Measurements from ENCODE around the gene LRRC14B.

Gene LRRC14B

GRCh38 chr5:166441-167372 lies 24.6 kb upstream of the LRRC14B start:
- Histone ChIP-seq H3K4me3 (ENCODE audit: low read length in 2 of 2) (no peak overlapping the region), H3K9me3 (ENCODE audit: control insufficient read depth in 2 of 2, low read length in 2 of 2) (no peaks in the 10 kb centered on the region), H3K9ac (ENCODE audit: low read depth in 1 of 2, low read length in 2 of 2) (no peak overlapping the region), H3K36me3 (ENCODE audit: control insufficient read depth in 2 of 2, insufficient read depth in 2 of 2, low read length in 2 of 2) (no peaks in the 10 kb centered on the region), H3K27me3 (ENCODE audit: control insufficient read depth in 2 of 2, insufficient read depth in 2 of 2, low read length in 2 of 2) (no peaks in the 10 kb centered on the region), H3K4me1 (ENCODE audit: control insufficient read depth in 2 of 2, insufficient read depth in 2 of 2, low read length in 2 of 2) (no peaks in the 10 kb centered on the region), H3K27ac (ENCODE audit: low read depth in 2 of 2, low read length in 2 of 2) (no peak overlapping the region)

DNA sequence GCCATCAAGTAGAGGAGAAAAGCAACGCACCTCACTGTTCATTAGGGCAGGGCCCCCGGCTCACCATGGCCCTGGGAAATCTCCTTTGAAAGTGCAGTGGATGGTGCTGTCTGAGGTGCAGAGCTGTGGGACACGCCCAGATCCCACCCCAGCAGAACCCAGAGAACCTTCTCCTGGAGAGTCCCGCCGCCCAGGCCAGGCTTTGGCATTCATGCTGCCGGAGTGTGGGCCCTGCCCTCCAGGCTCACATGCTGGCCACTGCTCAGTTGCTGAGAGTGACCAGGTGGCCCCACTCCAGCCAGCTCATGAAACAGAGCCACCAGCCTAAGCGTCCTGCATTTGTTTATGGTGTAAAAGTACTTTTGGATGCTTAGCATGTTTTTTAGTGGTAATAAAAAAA lies 23.8 kb upstream of the LRRC14B start:
- H3K27me3 ChIP-seq (ENCODE audit: control insufficient read depth in 2 of 2, insufficient read depth in 2 of 2, low read length in 2 of 2), result no peaks in the 10 kb centered on the region
- no peak overlapping the region for H3K4me3 ChIP-seq (ENCODE audit: low read length in 2 of 2)
- no peak overlapping the region for H3K9ac ChIP-seq (ENCODE audit: low read depth in 1 of 2, low read length in 2 of 2)
- no peak overlapping the region for H3K27ac ChIP-seq (ENCODE audit: low read depth in 2 of 2, low read length in 2 of 2)
- H3K36me3 ChIP-seq (ENCODE audit: control insufficient read depth in 2 of 2, insufficient read depth in 2 of 2, low read length in 2 of 2), result no peaks in the 10 kb centered on the region
- no peaks in the 10 kb centered on the region for H3K9me3 ChIP-seq (ENCODE audit: control insufficient read depth in 2 of 2, low read length in 2 of 2)
- no peaks in the 10 kb centered on the region for H3K4me1 ChIP-seq (ENCODE audit: control insufficient read depth in 2 of 2, insufficient read depth in 2 of 2, low read length in 2 of 2)

DNA sequence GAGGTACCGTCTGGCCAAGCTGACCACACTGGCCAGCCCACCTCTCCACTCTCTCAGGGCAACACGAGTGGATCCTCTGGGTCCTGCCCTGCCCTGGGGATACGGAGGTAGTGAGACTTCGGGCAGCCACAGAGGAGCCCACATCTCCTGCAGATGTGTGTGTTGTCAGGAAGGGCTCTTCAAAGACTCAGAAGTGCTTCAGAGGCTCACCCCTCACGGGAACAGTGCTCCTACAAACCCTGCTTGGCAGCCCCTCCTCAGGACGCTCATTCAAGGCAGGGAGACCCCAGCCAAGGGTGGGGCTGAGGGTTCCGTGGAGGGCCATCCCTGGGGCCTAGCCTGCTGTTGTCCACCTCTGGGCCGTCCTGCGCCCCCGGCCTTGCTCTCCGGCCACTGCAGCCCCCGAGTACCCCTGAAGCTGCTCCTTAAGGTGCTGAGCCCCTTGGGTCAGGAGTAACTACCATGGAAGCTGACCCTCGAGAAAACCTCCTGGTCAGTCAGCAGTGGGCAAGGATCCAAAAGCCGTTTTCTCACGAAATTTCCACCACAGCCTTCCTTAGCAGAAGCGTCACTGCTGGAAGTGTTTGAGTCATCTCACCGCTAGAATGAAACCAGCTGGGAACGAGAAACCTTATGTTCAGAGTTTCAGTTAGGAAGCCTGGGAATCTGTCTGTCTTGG lies 23.2 kb upstream of the LRRC14B start:
- no peak overlapping the region for H3K4me3 ChIP-seq (ENCODE audit: low read length in 2 of 2)
- no peak overlapping the region for H3K27ac ChIP-seq (ENCODE audit: low read depth in 2 of 2, low read length in 2 of 2)
- H3K4me1 ChIP-seq (ENCODE audit: control insufficient read depth in 2 of 2, insufficient read depth in 2 of 2, low read length in 2 of 2), result no peaks in the 10 kb centered on the region
- H3K9me3 ChIP-seq (ENCODE audit: control insufficient read depth in 2 of 2, low read length in 2 of 2), result no peaks in the 10 kb centered on the region
- H3K36me3 ChIP-seq (ENCODE audit: control insufficient read depth in 2 of 2, insufficient read depth in 2 of 2, low read length in 2 of 2), result no peaks in the 10 kb centered on the region
- H3K9ac ChIP-seq (ENCODE audit: low read depth in 1 of 2, low read length in 2 of 2), result no peak overlapping the region
- no peaks in the 10 kb centered on the region for H3K27me3 ChIP-seq (ENCODE audit: control insufficient read depth in 2 of 2, insufficient read depth in 2 of 2, low read length in 2 of 2)

DNA sequence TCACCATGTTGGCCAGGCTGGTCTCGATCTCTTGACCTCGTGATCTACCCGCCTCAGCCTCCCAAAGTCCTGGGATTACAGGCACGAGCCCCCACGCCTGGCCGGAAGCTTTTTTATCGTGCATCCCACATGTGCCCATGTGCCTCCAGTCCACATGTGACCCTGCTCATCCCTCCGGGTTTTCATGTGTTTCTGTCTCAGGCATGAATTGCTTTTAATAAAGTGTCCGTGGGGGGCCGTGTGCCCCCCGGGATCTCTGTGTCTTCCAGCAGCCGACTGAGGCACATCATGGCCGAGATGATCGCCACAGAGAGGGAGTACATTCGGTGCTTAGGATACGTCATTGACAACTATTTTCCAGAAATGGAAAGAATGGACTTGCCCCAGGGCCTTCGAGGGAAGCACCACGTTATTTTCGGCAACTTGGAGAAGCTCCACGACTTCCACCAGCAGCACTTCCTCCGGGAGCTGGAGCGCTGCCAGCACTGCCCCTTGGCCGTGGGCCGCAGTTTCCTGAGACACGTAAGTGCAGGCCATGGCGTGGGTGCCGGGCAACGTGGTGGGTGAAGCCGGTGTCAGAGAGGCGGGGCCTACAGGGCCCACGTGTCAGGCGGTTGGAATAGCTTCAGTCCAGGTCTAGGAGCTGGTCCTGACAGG lies 22.1 kb upstream of the LRRC14B start:
- no peak overlapping the region for H3K4me3 ChIP-seq (ENCODE audit: low read length in 2 of 2)
- H3K9me3 ChIP-seq (ENCODE audit: control insufficient read depth in 2 of 2, low read length in 2 of 2), result no peaks in the 10 kb centered on the region
- no peak overlapping the region for H3K27ac ChIP-seq (ENCODE audit: low read depth in 2 of 2, low read length in 2 of 2)
- H3K27me3 ChIP-seq (ENCODE audit: control insufficient read depth in 2 of 2, insufficient read depth in 2 of 2, low read length in 2 of 2), result peaks cover 0 to 7% of the 10 kb centered on the region in 2 donors
- no peaks in the 10 kb centered on the region for H3K4me1 ChIP-seq (ENCODE audit: control insufficient read depth in 2 of 2, insufficient read depth in 2 of 2, low read length in 2 of 2)
- H3K9ac ChIP-seq (ENCODE audit: low read depth in 1 of 2, low read length in 2 of 2), result no peak overlapping the region
- H3K36me3 ChIP-seq (ENCODE audit: control insufficient read depth in 2 of 2, insufficient read depth in 2 of 2, low read length in 2 of 2), result no peaks in the 10 kb centered on the region

- H3K27me3 ChIP-seq (ENCODE audit: control insufficient read depth in 2 of 2, insufficient read depth in 2 of 2, low read length in 2 of 2), result peaks cover 0 to 7% of the 10 kb centered on the region in 2 donors
- no peaks in the 10 kb centered on the region for H3K36me3 ChIP-seq (ENCODE audit: control insufficient read depth in 2 of 2, insufficient read depth in 2 of 2, low read length in 2 of 2)
- H3K27ac ChIP-seq (ENCODE audit: low read depth in 2 of 2, low read length in 2 of 2), result no peak overlapping the region
- H3K9ac ChIP-seq (ENCODE audit: low read depth in 1 of 2, low read length in 2 of 2), result no peak overlapping the region
- no peak overlapping the region for H3K4me3 ChIP-seq (ENCODE audit: low read length in 2 of 2)
- H3K4me1 ChIP-seq (ENCODE audit: control insufficient read depth in 2 of 2, insufficient read depth in 2 of 2, low read length in 2 of 2), result no peaks in the 10 kb centered on the region
- H3K9me3 ChIP-seq (ENCODE audit: control insufficient read depth in 2 of 2, low read length in 2 of 2), result no peaks in the 10 kb centered on the region
These were observed 21.6 kb upstream of the LRRC14B start for GRCh38 chr5:169728-170094.

DNA sequence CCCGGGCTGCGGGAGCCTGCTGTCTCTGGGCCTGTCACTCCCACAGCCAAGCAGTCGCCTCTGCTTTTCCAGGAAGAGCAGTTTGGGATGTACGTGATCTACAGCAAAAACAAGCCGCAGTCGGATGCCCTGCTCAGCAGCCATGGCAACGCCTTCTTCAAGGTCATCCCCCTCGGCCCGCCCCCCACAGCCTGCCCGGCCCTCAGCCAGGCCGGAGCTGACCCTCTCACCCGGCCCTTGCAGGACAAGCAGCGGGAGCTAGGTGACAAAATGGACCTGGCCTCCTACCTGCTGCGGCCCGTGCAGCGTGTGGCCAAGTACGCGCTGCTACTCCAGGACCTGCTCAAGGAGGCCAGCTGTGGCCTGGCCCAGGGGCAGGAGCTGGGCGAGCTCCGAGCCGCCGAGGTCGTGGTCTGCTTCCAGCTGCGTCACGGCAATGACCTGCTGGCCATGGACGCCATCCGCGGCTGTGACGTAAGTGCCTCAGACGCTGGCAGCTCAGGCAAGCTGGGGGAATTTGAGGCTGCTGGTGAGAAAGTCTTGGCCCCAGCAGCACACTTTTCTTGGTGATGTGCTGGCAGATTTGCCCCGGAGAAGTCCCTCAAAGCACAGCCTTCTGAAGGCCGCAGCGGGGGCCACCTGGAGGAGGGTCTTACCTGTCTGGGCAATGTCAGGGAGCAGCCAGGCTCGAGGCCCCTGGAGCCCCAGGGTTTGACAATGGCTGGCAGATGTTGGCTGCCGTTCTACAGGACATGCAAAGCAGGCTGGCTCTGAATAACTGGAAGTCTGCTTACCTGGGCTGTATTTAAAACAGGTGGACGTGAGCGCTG lies 20.1 kb upstream of the LRRC14B start:
- peaks cover 0 to 7% of the 10 kb centered on the region in 2 donors for H3K27me3 ChIP-seq (ENCODE audit: control insufficient read depth in 2 of 2, insufficient read depth in 2 of 2, low read length in 2 of 2)
- H3K9me3 ChIP-seq (ENCODE audit: control insufficient read depth in 2 of 2, low read length in 2 of 2), result no peaks in the 10 kb centered on the region
- H3K36me3 ChIP-seq (ENCODE audit: control insufficient read depth in 2 of 2, insufficient read depth in 2 of 2, low read length in 2 of 2), result no peaks in the 10 kb centered on the region
- H3K27ac ChIP-seq (ENCODE audit: low read depth in 2 of 2, low read length in 2 of 2), result no peak overlapping the region
- no peak overlapping the region for H3K4me3 ChIP-seq (ENCODE audit: low read length in 2 of 2)
- no peaks in the 10 kb centered on the region for H3K4me1 ChIP-seq (ENCODE audit: control insufficient read depth in 2 of 2, insufficient read depth in 2 of 2, low read length in 2 of 2)
- H3K9ac ChIP-seq (ENCODE audit: low read depth in 1 of 2, low read length in 2 of 2), result no peak overlapping the region

- peaks cover 0 to 7% of the 10 kb centered on the region in 2 donors for H3K27me3 ChIP-seq (ENCODE audit: control insufficient read depth in 2 of 2, insufficient read depth in 2 of 2, low read length in 2 of 2)
- H3K4me3 ChIP-seq (ENCODE audit: low read length in 2 of 2), result no peak overlapping the region
- H3K4me1 ChIP-seq (ENCODE audit: control insufficient read depth in 2 of 2, insufficient read depth in 2 of 2, low read length in 2 of 2), result no peaks in the 10 kb centered on the region
- no peak overlapping the region for H3K27ac ChIP-seq (ENCODE audit: low read depth in 2 of 2, low read length in 2 of 2)
- no peaks in the 10 kb centered on the region for H3K36me3 ChIP-seq (ENCODE audit: control insufficient read depth in 2 of 2, insufficient read depth in 2 of 2, low read length in 2 of 2)
- H3K9ac ChIP-seq (ENCODE audit: low read depth in 1 of 2, low read length in 2 of 2), result no peak overlapping the region
- no peaks in the 10 kb centered on the region for H3K9me3 ChIP-seq (ENCODE audit: control insufficient read depth in 2 of 2, low read length in 2 of 2)
These were observed 19.4 kb upstream of the LRRC14B start for GRCh38 chr5:171801-172331.

DNA sequence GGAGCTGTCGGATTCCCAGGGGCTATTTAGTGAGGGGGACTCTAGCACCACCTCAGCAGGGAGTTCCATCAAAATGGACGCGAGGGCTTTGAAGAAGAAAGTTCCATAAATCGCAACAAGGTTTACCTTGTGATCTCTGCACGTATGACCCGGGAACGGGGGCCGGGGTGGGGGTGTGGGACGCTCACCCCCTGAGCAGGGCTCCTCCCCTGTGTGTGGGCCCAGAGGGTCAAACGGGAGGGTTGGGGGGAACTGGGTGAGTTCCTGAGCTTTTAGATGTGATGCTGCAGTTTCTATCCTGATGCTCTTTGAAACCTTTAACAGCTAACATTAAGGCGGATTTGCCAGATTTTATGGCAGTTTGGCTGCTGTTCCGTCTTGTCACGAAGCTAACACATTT lies 18.9 kb upstream of the LRRC14B start:
- H3K4me3 ChIP-seq (ENCODE audit: low read length in 2 of 2), result no peak overlapping the region
- no peak overlapping the region for H3K27ac ChIP-seq (ENCODE audit: low read depth in 2 of 2, low read length in 2 of 2)
- peaks cover 0 to 7% of the 10 kb centered on the region in 2 donors for H3K27me3 ChIP-seq (ENCODE audit: control insufficient read depth in 2 of 2, insufficient read depth in 2 of 2, low read length in 2 of 2)
- no peaks in the 10 kb centered on the region for H3K4me1 ChIP-seq (ENCODE audit: control insufficient read depth in 2 of 2, insufficient read depth in 2 of 2, low read length in 2 of 2)
- H3K36me3 ChIP-seq (ENCODE audit: control insufficient read depth in 2 of 2, insufficient read depth in 2 of 2, low read length in 2 of 2), result no peaks in the 10 kb centered on the region
- H3K9ac ChIP-seq (ENCODE audit: low read depth in 1 of 2, low read length in 2 of 2), result no peak overlapping the region
- no peaks in the 10 kb centered on the region for H3K9me3 ChIP-seq (ENCODE audit: control insufficient read depth in 2 of 2, low read length in 2 of 2)

- Histone ChIP-seq H3K36me3 (ENCODE audit: control insufficient read depth in 2 of 2, insufficient read depth in 2 of 2, low read length in 2 of 2) (no peaks in the 10 kb centered on the region), H3K27me3 (ENCODE audit: control insufficient read depth in 2 of 2, insufficient read depth in 2 of 2, low read length in 2 of 2) (peaks cover 0 to 7% of the 10 kb centered on the region in 2 donors), H3K9ac (ENCODE audit: low read depth in 1 of 2, low read length in 2 of 2) (no peak overlapping the region), H3K27ac (ENCODE audit: low read depth in 2 of 2, low read length in 2 of 2) (no peak overlapping the region), H3K4me1 (ENCODE audit: control insufficient read depth in 2 of 2, insufficient read depth in 2 of 2, low read length in 2 of 2) (no peaks in the 10 kb centered on the region), H3K4me3 (ENCODE audit: low read length in 2 of 2) (no peak overlapping the region), H3K9me3 (ENCODE audit: control insufficient read depth in 2 of 2, low read length in 2 of 2) (no peaks in the 10 kb centered on the region)
These were observed 18.4 kb upstream of the LRRC14B start for GRCh38 chr5:172841-173251.
